Muscle layer of colon (tissue), 2 donors: Measurements from ENCODE around the gene LRRC4C.

Source experiments
- H3K27ac ChIP-seq: one replicate; pipeline ENCODE4 v1.7.0; 2013; ENCODE audit warnings: low read depth, mild to moderate bottlenecking, low read length, moderate library complexity
- H3K27me3 ChIP-seq, 2 donors: one replicate each; pipeline ENCODE4 v1.7.0; 2013; ENCODE audit warnings: low read length in 2 of 2, mild to moderate bottlenecking in 2 of 2; ENCODE audit not compliant: insufficient read depth in 2 of 2, control insufficient read depth in 1 of 2
- H3K36me3 ChIP-seq: one replicate; pipeline ENCODE4 v1.7.0; 2013; ENCODE audit warnings: mild to moderate bottlenecking, low read length; ENCODE audit not compliant: insufficient read depth
- H3K4me1 ChIP-seq: one replicate; pipeline ENCODE4 v1.7.0; 2013; ENCODE audit warnings: mild to moderate bottlenecking, low read length; ENCODE audit not compliant: insufficient read depth
- H3K4me3 ChIP-seq, 2 donors: one replicate each; pipeline ENCODE4 v1.7.0; 2013; ENCODE audit warnings: low read length in 2 of 2, low read depth in 1 of 2, mild to moderate bottlenecking in 1 of 2, moderate library complexity in 1 of 2
- H3K9ac ChIP-seq: one replicate; pipeline ENCODE4 v1.7.0; 2013; ENCODE audit warnings: low read length
- H3K9me3 ChIP-seq: one replicate; pipeline ENCODE4 v1.7.0; 2013; ENCODE audit warnings: mild to moderate bottlenecking, low read length
- donor health status: abdominal sarcoma.
- donor health status: Adenocarcinoma of cecum.

The LRRC4C gene

DNA sequence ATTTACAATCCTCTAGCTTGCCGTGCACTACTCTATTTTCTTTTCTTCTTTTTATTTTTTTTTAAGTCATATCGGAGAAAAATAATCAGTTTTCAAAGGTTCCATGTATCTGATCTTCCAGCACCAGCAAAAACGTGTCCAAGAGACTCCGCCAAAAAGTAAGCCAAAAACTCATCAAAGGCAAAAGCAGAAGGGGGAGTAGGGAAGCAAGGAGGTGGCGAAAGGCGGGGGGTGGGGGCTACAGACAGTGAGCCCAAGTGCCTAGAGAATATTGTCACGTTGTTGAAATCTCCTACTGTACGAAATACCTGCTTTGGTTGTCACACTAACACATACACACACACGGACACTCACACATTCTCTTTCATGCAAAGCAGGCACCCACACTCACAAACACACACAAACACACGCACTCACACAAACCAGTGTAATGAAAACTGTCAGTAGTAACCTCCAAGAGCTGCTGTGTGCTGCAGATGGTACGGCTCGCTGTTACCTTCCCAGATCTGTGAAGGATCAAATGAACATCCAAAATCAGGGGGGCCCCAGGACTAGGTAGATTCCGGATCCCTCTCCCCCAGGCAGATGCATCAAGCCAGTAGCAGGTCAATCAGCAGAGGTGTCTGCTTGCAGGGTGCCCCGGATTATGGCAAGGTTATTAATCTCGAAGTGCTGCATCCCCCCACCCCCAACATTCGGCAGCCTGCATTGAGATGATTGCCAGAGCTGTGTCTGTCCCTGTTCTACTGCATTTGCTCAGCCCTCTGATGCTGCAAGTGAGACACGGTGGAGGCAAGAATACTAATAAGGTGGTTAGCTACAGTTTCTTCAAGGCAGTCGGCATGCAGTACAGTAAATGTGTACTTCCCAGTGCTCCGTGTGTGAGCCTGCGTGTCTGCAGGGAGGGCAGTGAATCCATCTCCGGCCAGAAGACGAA lies at the start of gene LRRC4C:
Gene LRRC4C (minus strand): TSS at position 188 of the 937 bp plus-strand sequence.
- Histone ChIP-seq H3K27ac (no peak within 1 kb of the TSS), H3K27me3 (peaks cover 8 to 11% of the 10 kb centered on the region in 2 donors), H3K4me3 (no peak within 1 kb of the TSS)

DNA sequence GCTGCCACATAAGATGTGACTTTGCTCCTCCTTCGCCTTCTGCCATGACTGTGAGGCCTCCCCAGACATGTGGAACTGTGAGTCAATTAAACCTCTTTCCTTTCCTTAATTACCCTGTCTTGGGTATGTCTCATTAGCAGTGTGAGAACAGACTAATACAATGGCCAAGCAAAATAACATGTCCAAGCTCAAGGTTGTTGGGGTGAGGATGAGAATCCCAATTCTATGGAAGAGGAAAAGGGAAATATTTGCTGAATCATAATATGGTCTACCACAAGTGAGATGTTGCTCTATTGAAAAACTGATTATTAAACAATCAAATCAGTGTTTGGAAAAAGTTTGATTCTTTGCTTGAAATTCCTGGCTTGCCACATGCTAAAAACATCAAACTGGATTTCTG lies 48.7 kb upstream of the LRRC4C start:
- no peak overlapping the region for H3K9ac ChIP-seq
- H3K9me3 ChIP-seq, result no peaks in the 10 kb centered on the region

More for the DNA sequence above, at the start of gene LRRC4C:
- H3K4me1 ChIP-seq, result peaks cover 5% of the 10 kb centered on the region
- no peak within 1 kb of the TSS for H3K9ac ChIP-seq
- no peaks in the 10 kb centered on the region for H3K9me3 ChIP-seq
- no peaks in the 10 kb centered on the region for H3K36me3 ChIP-seq

DNA sequence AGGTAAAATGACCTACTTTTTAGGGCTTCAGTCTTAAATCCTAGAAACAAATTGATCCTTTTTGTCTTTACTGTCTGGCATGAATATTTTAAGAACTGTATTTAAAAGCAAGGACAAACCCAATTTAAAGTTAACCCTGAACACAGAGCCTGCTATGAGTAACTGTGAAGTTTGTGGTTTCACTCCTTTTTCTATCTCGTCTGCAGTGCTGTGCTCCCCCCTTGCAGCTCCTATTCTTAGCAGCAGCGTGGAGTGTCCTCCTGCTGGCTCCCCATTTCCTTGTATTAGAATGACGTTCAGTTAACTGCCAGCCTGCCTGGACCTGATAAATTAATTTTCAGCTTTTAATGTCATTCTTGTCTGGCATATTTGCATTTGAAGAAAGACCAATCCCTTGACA lies 40.0 kb upstream of the LRRC4C start:
- Histone ChIP-seq H3K9me3 (no peaks in the 10 kb centered on the region), H3K27me3 (no peaks in the 10 kb centered on the region), H3K36me3 (no peaks in the 10 kb centered on the region), H3K4me1 (no peaks in the 10 kb centered on the region), H3K9ac (no peak overlapping the region), H3K27ac (no peak overlapping the region), H3K4me3 (no peak overlapping the region)

More for the DNA sequence above, 48.7 kb upstream of the LRRC4C start:
- Histone ChIP-seq H3K4me3 (no peak overlapping the region), H3K27ac (no peak overlapping the region), H3K4me1 (no peaks in the 10 kb centered on the region), H3K36me3 (no peaks in the 10 kb centered on the region), H3K27me3 (no peaks in the 10 kb centered on the region)

DNA sequence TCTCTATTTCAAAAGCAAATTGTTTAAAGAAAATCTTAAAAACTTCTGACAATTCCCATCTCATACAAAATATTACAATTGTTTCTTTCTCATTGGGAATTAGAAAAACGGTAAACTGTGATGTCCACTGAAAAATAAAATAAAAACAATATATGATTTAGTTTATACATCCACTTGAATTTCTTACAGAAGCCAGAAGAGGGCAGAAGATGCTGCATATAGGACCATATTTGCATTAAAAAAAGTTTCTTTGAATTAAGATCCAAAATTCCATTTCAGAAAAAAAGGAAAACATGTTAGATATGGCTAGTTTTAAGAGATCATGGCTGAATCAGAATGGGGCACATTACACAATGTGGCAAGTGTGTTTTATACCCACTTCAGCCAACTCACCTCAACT lies 39.3 kb upstream of the LRRC4C start:
- Histone ChIP-seq H3K36me3 (no peaks in the 10 kb centered on the region), H3K4me1 (no peaks in the 10 kb centered on the region), H3K4me3 (no peak overlapping the region), H3K9ac (no peak overlapping the region), H3K27me3 (no peaks in the 10 kb centered on the region), H3K9me3 (no peaks in the 10 kb centered on the region), H3K27ac (no peak overlapping the region)

DNA sequence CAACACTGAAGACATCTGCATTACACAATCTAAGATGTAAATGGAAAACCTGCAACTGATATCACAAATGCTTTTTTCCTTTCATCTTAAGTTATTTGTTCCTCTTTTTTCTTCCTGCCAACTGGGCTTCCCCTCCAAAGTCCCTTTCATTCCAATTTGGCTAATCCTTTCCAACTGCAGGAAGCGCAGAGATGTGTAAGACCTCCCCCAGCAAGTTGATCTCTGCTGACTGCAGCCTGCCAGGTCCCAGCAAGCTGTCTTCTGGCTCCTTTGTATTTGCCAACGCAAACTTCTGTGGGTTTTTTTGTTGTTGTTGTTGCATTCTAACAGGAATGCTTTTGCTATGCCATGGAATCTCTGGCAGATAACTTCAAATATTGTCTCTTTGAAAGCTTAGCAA lies 38.5 kb upstream of the LRRC4C start:
- Histone ChIP-seq H3K9me3 (no peaks in the 10 kb centered on the region), H3K27me3 (no peaks in the 10 kb centered on the region), H3K27ac (no peak overlapping the region), H3K4me1 (no peaks in the 10 kb centered on the region), H3K9ac (no peak overlapping the region), H3K36me3 (no peaks in the 10 kb centered on the region), H3K4me3 (no peak overlapping the region)

DNA sequence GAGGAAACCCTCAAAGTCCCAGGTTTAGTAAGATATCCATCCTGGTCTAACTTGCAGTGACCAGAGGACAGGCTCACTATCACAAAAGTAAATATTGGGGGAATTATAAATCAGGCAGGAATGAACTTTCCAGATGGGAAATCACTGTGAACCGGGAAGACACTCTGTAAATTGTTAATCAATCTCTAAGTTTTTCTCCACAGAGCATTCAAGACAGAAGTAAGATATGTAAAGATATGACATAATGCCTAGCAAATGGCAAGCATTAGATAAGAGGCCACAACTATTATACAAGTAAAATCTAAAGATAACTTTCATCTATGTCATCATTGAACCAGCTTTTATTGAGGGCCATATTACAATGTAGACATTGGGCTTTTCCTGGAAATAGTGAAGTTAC lies 35.3 kb upstream of the LRRC4C start:
- H3K4me1 ChIP-seq, result no peaks in the 10 kb centered on the region
- H3K36me3 ChIP-seq, result no peaks in the 10 kb centered on the region
- no peak overlapping the region for H3K4me3 ChIP-seq
- H3K27ac ChIP-seq, result no peak overlapping the region
- H3K9me3 ChIP-seq, result no peaks in the 10 kb centered on the region
- no peaks in the 10 kb centered on the region for H3K27me3 ChIP-seq
- no peak overlapping the region for H3K9ac ChIP-seq

DNA sequence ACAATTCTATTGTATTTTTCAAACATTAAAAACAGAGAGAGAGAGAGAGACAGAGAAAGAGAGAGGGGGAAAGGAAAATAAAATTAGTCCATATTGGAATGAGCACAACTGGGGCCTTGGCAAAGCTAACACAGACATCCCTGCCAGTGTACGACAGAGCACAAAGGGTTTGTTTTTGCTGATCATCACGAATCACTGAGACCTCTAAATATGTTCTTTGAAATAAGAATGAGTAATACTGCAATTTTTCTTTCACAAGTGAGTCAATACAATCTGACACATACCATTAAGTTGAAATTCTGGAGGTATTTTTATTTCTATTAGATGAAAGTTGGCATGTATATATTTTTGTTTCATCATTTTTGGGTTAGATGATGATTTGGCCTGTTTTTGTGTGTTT lies 27.0 kb upstream of the LRRC4C start:
- Histone ChIP-seq H3K4me3 (no peak overlapping the region), H3K27ac (no peak overlapping the region), H3K36me3 (no peaks in the 10 kb centered on the region), H3K27me3 (no peaks in the 10 kb centered on the region), H3K9me3 (no peaks in the 10 kb centered on the region), H3K9ac (no peak overlapping the region), H3K4me1 (no peaks in the 10 kb centered on the region)

DNA sequence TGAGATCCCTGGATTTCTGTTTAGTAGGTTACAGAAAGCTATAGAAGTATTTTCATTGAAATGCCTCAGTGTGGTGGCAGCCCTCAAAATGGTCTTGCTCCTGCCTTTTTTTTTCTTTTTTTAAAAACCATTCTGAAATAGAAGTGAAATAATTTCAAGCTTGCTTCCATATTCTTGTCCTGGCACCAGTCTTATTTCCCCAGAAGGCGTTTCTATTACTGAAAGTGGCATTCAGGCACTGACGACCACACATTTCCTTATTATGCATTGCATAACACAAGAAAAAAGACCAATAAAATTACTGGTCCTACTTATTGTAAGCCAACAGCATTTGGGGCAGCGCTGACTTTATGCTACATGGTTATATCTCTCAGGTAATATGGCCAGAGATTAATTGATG lies 24.5 kb upstream of the LRRC4C start:
- H3K9me3 ChIP-seq, result no peaks in the 10 kb centered on the region
- H3K27ac ChIP-seq, result no peak overlapping the region
- H3K36me3 ChIP-seq, result no peaks in the 10 kb centered on the region
- no peaks in the 10 kb centered on the region for H3K4me1 ChIP-seq
- H3K27me3 ChIP-seq, result no peaks in the 10 kb centered on the region
- H3K9ac ChIP-seq, result no peak overlapping the region
- H3K4me3 ChIP-seq, result no peak overlapping the region

DNA sequence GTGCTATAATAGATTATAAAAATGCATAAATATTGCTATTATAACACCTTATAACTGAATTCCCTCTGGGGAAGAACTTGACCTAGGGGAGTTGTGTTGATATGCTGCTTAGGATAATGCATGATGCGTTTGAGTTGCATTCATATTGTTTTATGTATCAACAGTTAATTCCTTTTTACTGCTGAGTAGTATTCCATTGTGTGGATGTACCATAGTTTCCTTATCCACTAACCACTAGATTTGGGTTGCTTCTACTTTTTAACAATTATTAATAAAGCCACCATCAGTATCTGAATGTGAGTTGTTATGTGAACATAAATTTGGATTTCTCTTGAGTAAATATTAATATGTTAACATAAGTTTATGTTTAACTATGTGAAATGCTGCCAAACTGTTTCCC lies 19.7 kb upstream of the LRRC4C start:
- Histone ChIP-seq H3K4me3 (no peak overlapping the region), H3K4me1 (no peaks in the 10 kb centered on the region), H3K36me3 (no peaks in the 10 kb centered on the region), H3K9me3 (no peaks in the 10 kb centered on the region), H3K27me3 (no peaks in the 10 kb centered on the region), H3K9ac (no peak overlapping the region), H3K27ac (no peak overlapping the region)

DNA sequence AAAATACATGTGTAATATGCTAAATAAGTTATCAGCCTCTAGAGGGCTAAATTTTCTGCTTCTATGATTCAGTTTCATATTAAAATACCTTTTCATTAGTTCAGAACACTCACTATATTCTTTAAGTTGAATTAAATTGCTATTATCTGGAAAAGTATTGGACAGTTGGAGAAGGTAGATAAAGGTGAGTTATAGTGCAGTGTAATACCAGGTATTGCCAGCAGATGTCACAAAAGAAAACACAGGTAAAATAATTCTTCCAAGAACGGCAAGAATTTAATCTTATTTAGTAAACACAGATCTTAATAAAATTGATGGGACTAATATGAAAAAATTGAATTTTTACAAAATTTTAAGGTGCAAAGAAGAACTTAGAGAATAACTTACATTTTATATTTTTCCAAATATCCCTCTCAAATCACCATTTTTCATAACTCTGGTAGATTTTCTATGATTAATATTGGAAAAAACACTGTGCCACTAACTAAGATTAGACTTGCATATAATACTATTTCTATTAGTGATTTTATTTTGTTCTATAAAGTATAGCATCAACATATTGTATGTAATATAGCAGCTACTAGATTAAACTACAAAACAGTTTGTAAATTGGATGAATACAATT lies 1.7 kb upstream of the LRRC4C start:
- Histone ChIP-seq H3K27me3 (peaks cover 8 to 11% of the 10 kb centered on the region in 2 donors), H3K36me3 (no peaks in the 10 kb centered on the region), H3K27ac (no peak overlapping the region), H3K9ac (no peak overlapping the region), H3K4me1 (peaks cover 5% of the 10 kb centered on the region), H3K4me3 (no peak overlapping the region), H3K9me3 (no peaks in the 10 kb centered on the region)

DNA sequence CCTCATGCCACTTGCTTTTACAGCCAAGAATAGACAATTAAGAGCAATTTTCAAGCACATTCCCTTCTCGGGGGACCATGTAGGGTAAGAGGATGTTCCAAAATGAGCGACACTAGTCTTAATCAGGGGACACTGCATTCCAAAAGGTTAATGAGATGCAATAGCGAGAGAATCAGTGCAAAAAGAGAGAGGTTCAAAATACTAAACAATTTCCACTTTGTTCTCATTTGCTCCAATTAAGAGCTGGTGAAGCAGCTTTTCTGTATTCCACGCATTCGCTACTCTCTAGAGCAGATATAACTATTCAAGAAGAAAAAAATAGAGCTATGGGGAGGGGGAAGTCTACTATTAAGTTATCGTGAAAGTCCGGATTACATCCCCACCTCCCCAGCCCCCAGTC lies 811 bp downstream of the LRRC4C start:
- H3K9ac ChIP-seq, result no peak overlapping the region
- no peaks in the 10 kb centered on the region for H3K36me3 ChIP-seq
- H3K9me3 ChIP-seq, result no peaks in the 10 kb centered on the region
- no peak overlapping the region for H3K27ac ChIP-seq
- H3K4me1 ChIP-seq, result peaks cover 5% of the 10 kb centered on the region
- H3K27me3 ChIP-seq, result peaks cover 8 to 11% of the 10 kb centered on the region in 2 donors
- H3K4me3 ChIP-seq, result no peak overlapping the region
